GM12878 (cell line): ENCODE results near the gene SETD2. TPM values are rescaled to one million over a fixed set of nuclear protein-coding genes. Genes with fewer than 3 reads are reported as not detected.

Source experiments
- ATAC-seq: fragments of 200-7000 bp; cut with Tn5 transposase; 3 replicates; pipeline ENCODE4 v1.9.1; 2020; ENCODE audit warnings: mild to moderate bottlenecking, moderate library complexity
- BruUV-seq: library from RNA; stranded (reverse); fragments of 400-500 nt; replicated peaks from 2 replicates; lab custom pipeline; 2021; lab: Mats Ljungman, UMichigan
- CTCF ChIA-PET: fragments of 300-600 bp; sonication (Branson Sonifier 250); formaldehyde crosslinking; extraction: SDS; loops from one replicate; lab custom pipeline; 2021; ENCODE audit warnings: inconsistent platforms; lab: Yijun Ruan, JAX
- POLR2A ChIA-PET: fragments of 350-600 bp; formaldehyde crosslinking; extraction: SDS; loops from one replicate; lab custom pipeline; 2021; ENCODE audit warnings: inconsistent platforms; lab: Charles Lee
- RAD21 ChIA-PET: fragments of 300-600 bp; sonication (Branson Sonifier 250); formaldehyde crosslinking; loops from one replicate; lab custom pipeline; 2023; ENCODE audit warnings: antibody characterized with exemption; ENCODE audit not compliant: unreplicated experiment; lab: Charles Lee
- SMC1A ChIA-PET: fragments of 300-600 bp; sonication (Branson Sonifier 250); formaldehyde crosslinking; loops from one replicate; lab custom pipeline; 2023; ENCODE audit not compliant: unreplicated experiment, uncharacterized antibody; lab: Charles Lee
- DNase-seq: peaks from one replicate; pipeline ENCODE4 v3.0.0-alpha.2; 2011; ENCODE audit warnings: low read depth, low spot score
- FAIRE-seq: peaks from 3 replicates; lab custom pipeline; 2011; peaks lifted over from hg19 to GRCh38; lab: Jason Lieb, UNC
- H2AFZ ChIP-seq: 2 replicates; pipeline ENCODE4 v1.6.0; 2011; ENCODE audit warnings: low read depth, low read length, control low read depth; ENCODE audit not compliant: control insufficient read depth
- H3K27ac ChIP-seq: 2 replicates; pipeline ENCODE4 v1.5.1; 2011; ENCODE audit warnings: control low read depth; ENCODE audit not compliant: control insufficient read depth, insufficient read depth
- H3K27me3 ChIP-seq, 2 experiments: replicated peaks in 1 of 2; 2 replicates each; pipeline versions ENCODE4 v1.6.0 to v1.6.1; 2011; ENCODE audit warnings: low read length in 1 of 2; ENCODE audit not compliant: control insufficient read depth in 2 of 2, insufficient read depth in 2 of 2
- H3K36me3 ChIP-seq, 2 experiments: 2 replicates each; pipeline ENCODE4 v1.5.1; 2011; ENCODE audit warnings: low read length in 1 of 2; ENCODE audit not compliant: control insufficient read depth in 2 of 2, insufficient read depth in 2 of 2
- H3K4me1 ChIP-seq: 2 replicates; pipeline ENCODE4 v1.6.1; 2011; ENCODE audit warnings: mild to moderate bottlenecking, low read length, moderate library complexity, mixed read lengths; ENCODE audit not compliant: control insufficient read depth, insufficient read depth
- H3K4me2 ChIP-seq: 2 replicates; pipeline ENCODE4 v1.6.0; 2011; ENCODE audit warnings: control low read depth; ENCODE audit not compliant: control insufficient read depth, insufficient read depth
- H3K4me3 ChIP-seq: fragments of 200-600 bp; sonication (generic); 2 replicates; pipeline ENCODE4 v1.5.1; 2016
- H3K79me2 ChIP-seq: 2 replicates; pipeline ENCODE4 v1.6.0; 2011; ENCODE audit warnings: low read length; ENCODE audit not compliant: control insufficient read depth, insufficient read depth
- H3K9ac ChIP-seq: 2 replicates; pipeline ENCODE4 v1.8.0; 2011; ENCODE audit warnings: low read length, control low read depth, mixed read lengths; ENCODE audit not compliant: control insufficient read depth, insufficient read depth
- H3K9me3 ChIP-seq: replicated peaks from 3 replicates; pipeline ENCODE4 v1.5.1; 2011; ENCODE audit warnings: mild to moderate bottlenecking, low read length; ENCODE audit not compliant: control insufficient read depth, insufficient read depth
- H4K20me1 ChIP-seq: 2 replicates; pipeline ENCODE4 v1.6.0; 2011; ENCODE audit not compliant: control insufficient read depth, insufficient read depth
- ATF2 ChIP-seq: IDR thresholded peaks from 2 replicates; pipeline ENCODE4 v1.6.1; 2012; ENCODE audit warnings: low read length, inconsistent platforms
- ESRRA ChIP-seq: IDR thresholded peaks from 2 replicates; pipeline ENCODE4 v1.6.1; 2012; ENCODE audit warnings: mild to moderate bottlenecking, low read length, improper control_type of control experiment
- EZH2 ChIP-seq: IDR thresholded peaks from 2 replicates; pipeline ENCODE4 v1.6.1; 2012; ENCODE audit warnings: low read depth, mild to moderate bottlenecking, control low read depth, inconsistent platforms, low read length, borderline replicate concordance; ENCODE audit not compliant: control insufficient read depth
- JUND ChIP-seq: IDR thresholded peaks from 2 replicates; pipeline ENCODE4 v1.6.1; 2012; ENCODE audit warnings: low read depth, mild to moderate bottlenecking, low read length, improper control_type of control experiment, moderate library complexity
- LARP7 ChIP-seq: fragments of 450-650 bp; IDR thresholded peaks from 2 replicates; pipeline ENCODE4 v1.6.1; 2017; ENCODE audit warnings: mild to moderate bottlenecking
- MEF2A ChIP-seq: IDR thresholded peaks from 2 replicates; pipeline ENCODE4 v1.6.1; 2011; ENCODE audit warnings: low read depth, mild to moderate bottlenecking, low read length, moderate library complexity; ENCODE audit not compliant: insufficient read depth
- MYC ChIP-seq: IDR thresholded peaks from 2 replicates; pipeline ENCODE4 v1.6.1; 2011; ENCODE audit warnings: mild to moderate bottlenecking, low read length, moderate library complexity, inconsistent platforms; ENCODE audit not compliant: insufficient read depth, insufficient replicate concordance, insufficient read length, severe bottlenecking
- NFIC ChIP-seq: IDR thresholded peaks from 2 replicates; pipeline ENCODE4 v1.6.1; 2012; ENCODE audit warnings: low read depth, mild to moderate bottlenecking, inconsistent platforms, low read length, moderate library complexity
- PAX5 ChIP-seq: IDR thresholded peaks from 2 replicates; pipeline ENCODE4 v1.6.1; 2011; ENCODE audit warnings: low read depth, low read length, borderline replicate concordance
- ZNF274 ChIP-seq: IDR thresholded peaks from one replicate; pipeline ENCODE4 v1.8.0; 2011; ENCODE audit not compliant: insufficient read length, insufficient read depth
- ZSCAN29 ChIP-seq: fragments of 450-650 bp; IDR thresholded peaks from 2 replicates; pipeline ENCODE4 v1.6.1; 2017; ENCODE audit warnings: mild to moderate bottlenecking, moderate library complexity
- WGBS: methylation state at CpG from one replicate; pipeline ENCODE4 v1.1.6; 2016; ENCODE audit warnings: low lambda C conversion rate; ENCODE audit not compliant: insufficient replicate concordance, insufficient coverage; ENCODE audit errors: missing lambda C conversion rate; 5-methylcytosine and 5-hydroxymethylcytosine counted together
- in situ Hi-C: fragments of 300-500 bp; cut with MboI; formaldehyde crosslinking; loops from 9 replicates; pipeline ENCODE4 v1.14.3; 2018; ENCODE audit warnings: mixed read lengths
- intact Hi-C: fragments of 100-400 bp; cut with micrococcal nuclease; formaldehyde crosslinking; loops from one replicate; pipeline ENCODE4 v1.14.2; 2022; ENCODE audit not compliant: unreplicated experiment
- polyA plus RNA-seq, 11 experiments: library from polyadenylated mRNA; depleted of rRNA in 4 of 11; unstranded in 6 of 11; stranded (reverse) in 5 of 11; fragments of >200 nt; fragmentation: Nextera tagmentation in 4 of 11; fragmentation: Illumina TruSeq in 1 of 11; extraction: Ambion mirVana in 4 of 11; extraction: Trizol in 1 of 11; gene quantifications; 1 replicate in 1 of 11; 2 replicates in 10 of 11; pipeline versions ENCODE4 v1.2.1 to v1.2.3, GENCODE V29; 2011 to 2016; ENCODE audit warnings: inconsistent platforms in 2 of 11, missing spikeins in 2 of 11, low read depth in 1 of 11
- total RNA-seq, 4 experiments: library from RNA; depleted of rRNA in 3 of 4; stranded (reverse); fragments of >200 nt in 3 of 4; fragmentation: Illumina TruSeq in 1 of 4; extraction: Trizol in 1 of 4; gene quantifications; 2 replicates each; pipeline versions ENCODE4 v1.2.1 to v1.2.3, GENCODE V29; 2013 to 2021
- TF ChIP-seq, protein P1 (sequence below): fragments of 450-650 bp; IDR thresholded peaks from 2 replicates; pipeline ENCODE4 v1.6.1; 2017; ENCODE audit warnings: mild to moderate bottlenecking, moderate library complexity
- TF ChIP-seq, protein P2 (sequence below): fragments of 450-650 bp; IDR thresholded peaks from 2 replicates; pipeline ENCODE4 v1.6.1; 2017; ENCODE audit warnings: mild to moderate bottlenecking, moderate library complexity

SETD2 gene
- total and polyA plus RNA-seq, 10 of the 15 experiments (the other 5 are each of a cell fraction or from before 2014, with no cell fraction given) = 8.4 to 44.9 (median 24.5) TPM

- TF ChIP-seq, protein P1, sequence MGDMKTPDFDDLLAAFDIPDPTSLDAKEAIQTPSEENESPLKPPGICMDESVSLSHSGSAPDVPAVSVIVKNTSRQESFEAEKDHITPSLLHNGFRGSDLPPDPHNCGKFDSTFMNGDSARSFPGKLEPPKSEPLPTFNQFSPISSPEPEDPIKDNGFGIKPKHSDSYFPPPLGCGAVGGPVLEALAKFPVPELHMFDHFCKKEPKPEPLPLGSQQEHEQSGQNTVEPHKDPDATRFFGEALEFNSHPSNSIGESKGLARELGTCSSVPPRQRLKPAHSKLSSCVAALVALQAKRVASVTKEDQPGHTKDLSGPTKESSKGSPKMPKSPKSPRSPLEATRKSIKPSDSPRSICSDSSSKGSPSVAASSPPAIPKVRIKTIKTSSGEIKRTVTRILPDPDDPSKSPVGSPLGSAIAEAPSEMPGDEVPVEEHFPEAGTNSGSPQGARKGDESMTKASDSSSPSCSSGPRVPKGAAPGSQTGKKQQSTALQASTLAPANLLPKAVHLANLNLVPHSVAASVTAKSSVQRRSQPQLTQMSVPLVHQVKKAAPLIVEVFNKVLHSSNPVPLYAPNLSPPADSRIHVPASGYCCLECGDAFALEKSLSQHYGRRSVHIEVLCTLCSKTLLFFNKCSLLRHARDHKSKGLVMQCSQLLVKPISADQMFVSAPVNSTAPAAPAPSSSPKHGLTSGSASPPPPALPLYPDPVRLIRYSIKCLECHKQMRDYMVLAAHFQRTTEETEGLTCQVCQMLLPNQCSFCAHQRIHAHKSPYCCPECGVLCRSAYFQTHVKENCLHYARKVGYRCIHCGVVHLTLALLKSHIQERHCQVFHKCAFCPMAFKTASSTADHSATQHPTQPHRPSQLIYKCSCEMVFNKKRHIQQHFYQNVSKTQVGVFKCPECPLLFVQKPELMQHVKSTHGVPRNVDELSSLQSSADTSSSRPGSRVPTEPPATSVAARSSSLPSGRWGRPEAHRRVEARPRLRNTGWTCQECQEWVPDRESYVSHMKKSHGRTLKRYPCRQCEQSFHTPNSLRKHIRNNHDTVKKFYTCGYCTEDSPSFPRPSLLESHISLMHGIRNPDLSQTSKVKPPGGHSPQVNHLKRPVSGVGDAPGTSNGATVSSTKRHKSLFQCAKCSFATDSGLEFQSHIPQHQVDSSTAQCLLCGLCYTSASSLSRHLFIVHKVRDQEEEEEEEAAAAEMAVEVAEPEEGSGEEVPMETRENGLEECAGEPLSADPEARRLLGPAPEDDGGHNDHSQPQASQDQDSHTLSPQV = no peak
- TF ChIP-seq, all 136 proteins: peak for 0
Measured at GRCh38 chr3:47152578-47152977, 11.3 kb downstream of the SETD2 start (continued).

DNA sequence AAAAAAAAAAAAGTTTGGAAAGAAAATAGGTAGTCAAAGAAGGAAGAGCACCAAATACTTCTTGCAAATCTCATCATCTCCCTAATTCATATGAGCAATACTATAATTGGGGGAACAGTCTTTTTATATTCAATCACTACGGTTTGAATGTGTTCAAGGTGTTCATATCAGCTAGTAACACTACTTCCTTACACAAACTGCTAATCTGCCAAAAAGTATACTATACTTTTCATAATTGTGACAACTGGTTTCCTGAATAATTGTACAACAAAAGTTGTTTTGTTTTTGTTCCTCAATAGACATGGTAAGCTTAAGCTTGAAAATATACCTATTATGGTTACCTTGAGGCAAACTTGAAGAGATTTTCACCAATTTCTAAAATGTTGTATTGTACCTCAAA is 12.1 kb downstream of the SETD2 start:
- H3K36me3 ChIP-seq = no peaks in the 10 kb centered on the region
- no peak overlapping the region for H3K27ac ChIP-seq
- intact Hi-C loops (no loop called here), in situ Hi-C loops (no loop called here)
- ATAC-seq (no peak), DNase-seq (no peak), FAIRE-seq (peak; percentile 35)
- WGBS = 95% methylated on average over 1 of the region's 1 CpG
- CTCF ChIA-PET = interaction anchor here (1.4 to 1.9 kb wide), 5 partner anchors 11 to 38 kb away, joined by 3 to 5 read pairs (median 4); partner anchors contain the start of gene SETD2
- H3K27me3 ChIP-seq = no peaks in the 10 kb centered on the region
- no peaks in the 10 kb centered on the region for H4K20me1 ChIP-seq
- BruUV-seq = no TSS peak
- RAD21 ChIA-PET = interaction anchor here (2.6 kb wide), 1 partner anchor 10 kb away, joined by 7 read pairs; no protein-coding TSS in a partner anchor
- POLR2A ChIA-PET = interaction anchor here (0.6 to 1.2 kb wide), 3 partner anchors 10 to 193 kb away, joined by 4 to 7 read pairs (median 4); no protein-coding TSS in a partner anchor
- H3K4me2 ChIP-seq = no peak overlapping the region
- no peak overlapping the region for H2AFZ ChIP-seq
- no peaks in the 10 kb centered on the region for H3K4me1 ChIP-seq
- SMC1A ChIA-PET = interaction anchor here (1.0 to 3.5 kb wide), 7 partner anchors 9 to 36 kb away, joined by 3 to 19 read pairs (median 3); no protein-coding TSS in a partner anchor
- no peak overlapping the region for H3K4me3 ChIP-seq
- no peak overlapping the region for H3K9ac ChIP-seq
- no peaks in the 10 kb centered on the region; the same call in 2 of the 3 replicates for H3K9me3 ChIP-seq
- peaks cover 86% of the 10 kb centered on the region for H3K79me2 ChIP-seq
- TF ChIP-seq MEF2A (no peak), ATF2 (no peak), JUND (no peak), NFIC (no peak), LARP7 (no peak), ZNF274 (no peak), EZH2 (no peak), PAX5 (no peak), MYC (no peak), ESRRA (no peak), ZSCAN29 (no peak)
- TF ChIP-seq, protein P2, sequence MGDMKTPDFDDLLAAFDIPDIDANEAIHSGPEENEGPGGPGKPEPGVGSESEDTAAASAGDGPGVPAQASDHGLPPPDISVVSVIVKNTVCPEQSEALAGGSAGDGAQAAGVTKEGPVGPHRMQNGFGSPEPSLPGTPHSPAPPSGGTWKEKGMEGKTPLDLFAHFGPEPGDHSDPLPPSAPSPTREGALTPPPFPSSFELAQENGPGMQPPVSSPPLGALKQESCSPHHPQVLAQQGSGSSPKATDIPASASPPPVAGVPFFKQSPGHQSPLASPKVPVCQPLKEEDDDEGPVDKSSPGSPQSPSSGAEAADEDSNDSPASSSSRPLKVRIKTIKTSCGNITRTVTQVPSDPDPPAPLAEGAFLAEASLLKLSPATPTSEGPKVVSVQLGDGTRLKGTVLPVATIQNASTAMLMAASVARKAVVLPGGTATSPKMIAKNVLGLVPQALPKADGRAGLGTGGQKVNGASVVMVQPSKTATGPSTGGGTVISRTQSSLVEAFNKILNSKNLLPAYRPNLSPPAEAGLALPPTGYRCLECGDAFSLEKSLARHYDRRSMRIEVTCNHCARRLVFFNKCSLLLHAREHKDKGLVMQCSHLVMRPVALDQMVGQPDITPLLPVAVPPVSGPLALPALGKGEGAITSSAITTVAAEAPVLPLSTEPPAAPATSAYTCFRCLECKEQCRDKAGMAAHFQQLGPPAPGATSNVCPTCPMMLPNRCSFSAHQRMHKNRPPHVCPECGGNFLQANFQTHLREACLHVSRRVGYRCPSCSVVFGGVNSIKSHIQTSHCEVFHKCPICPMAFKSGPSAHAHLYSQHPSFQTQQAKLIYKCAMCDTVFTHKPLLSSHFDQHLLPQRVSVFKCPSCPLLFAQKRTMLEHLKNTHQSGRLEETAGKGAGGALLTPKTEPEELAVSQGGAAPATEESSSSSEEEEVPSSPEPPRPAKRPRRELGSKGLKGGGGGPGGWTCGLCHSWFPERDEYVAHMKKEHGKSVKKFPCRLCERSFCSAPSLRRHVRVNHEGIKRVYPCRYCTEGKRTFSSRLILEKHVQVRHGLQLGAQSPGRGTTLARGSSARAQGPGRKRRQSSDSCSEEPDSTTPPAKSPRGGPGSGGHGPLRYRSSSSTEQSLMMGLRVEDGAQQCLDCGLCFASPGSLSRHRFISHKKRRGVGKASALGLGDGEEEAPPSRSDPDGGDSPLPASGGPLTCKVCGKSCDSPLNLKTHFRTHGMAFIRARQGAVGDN = no peak
